GM23248 (cell line): ENCODE measurements around the gene GLYAT.
"Not testable (repeated sequence)": the region's sequence is repeated elsewhere in the genome, so short reads cannot be mapped to it uniquely, and the experiment has no call there.

Experiments
- EZH2 ChIP-seq: fragments of 200-600 bp; sonication (generic); IDR thresholded peaks from 2 replicates; pipeline ENCODE4 v1.6.1; 2018; ENCODE audit warnings: antibody characterized with exemption, mild to moderate bottlenecking; ENCODE audit not compliant: insufficient read depth, poor library complexity, severe bottlenecking
- EZH2phosphoT487 ChIP-seq: fragments of 200-600 bp; sonication (generic); IDR thresholded peaks from 2 replicates; pipeline ENCODE4 v1.6.1; 2018; ENCODE audit warnings: antibody characterized with exemption, moderate library complexity, mild to moderate bottlenecking, low read depth; ENCODE audit not compliant: insufficient read depth

GRCh38 chr11:58682660-58683059 lies 49.1 kb downstream of the GLYAT start:
- TF ChIP-seq EZH2, EZH2phosphoT487: not testable (repeated sequence)
